SK-N-SH treated with all-trans-retinoic acid at 6 μM for 48 hours (cell line): ENCODE data around the gene TRIM69.
A peak's percentile ranks its signal among the peaks of the same experiment; 100 is the strongest.
"Not testable (repeated sequence)": the region's sequence is repeated elsewhere in the genome, so short reads cannot be mapped to it uniquely, and the experiment has no call there.

Experiments
- ATAC-seq: fragments of 200-7000 bp; cut with Tn5 transposase; 3 replicates; pipeline ENCODE4 v1.9.1; 2020; ENCODE audit warnings: mild to moderate bottlenecking, moderate library complexity
- ARNTL ChIP-seq: fragments of 450-650 bp; formaldehyde crosslinking; IDR thresholded peaks from 2 replicates; pipeline ENCODE4 v1.5.0; 2020; ENCODE audit warnings: low read depth, mild to moderate bottlenecking, moderate library complexity, borderline replicate concordance
- CREB5 ChIP-seq: fragments of 250-450 bp; sonication (Bioruptor Pico); IDR thresholded peaks from 2 replicates; pipeline ENCODE4 v1.5.1; 2020; ENCODE audit warnings: low read depth, mild to moderate bottlenecking, moderate library complexity
- CSDC2 ChIP-seq: fragments of 250-450 bp; sonication (Bioruptor Pico); IDR thresholded peaks from 2 replicates; pipeline ENCODE4 v1.5.0; 2020; ENCODE audit warnings: mild to moderate bottlenecking, moderate library complexity
- CSRNP3 ChIP-seq: fragments of 250-450 bp; sonication (Bioruptor Pico); IDR thresholded peaks from 2 replicates; pipeline ENCODE4 v1.5.1; 2021; ENCODE audit warnings: mild to moderate bottlenecking, moderate library complexity
- ESRRG ChIP-seq: fragments of 250-450 bp; sonication (Bioruptor Pico); IDR thresholded peaks from 2 replicates; pipeline ENCODE4 v1.6.1; 2021; ENCODE audit warnings: mild to moderate bottlenecking
- GLIS3 ChIP-seq: fragments of 250-450 bp; sonication (Bioruptor Pico); IDR thresholded peaks from 2 replicates; pipeline ENCODE4 v1.5.0; 2020; ENCODE audit warnings: mild to moderate bottlenecking, moderate library complexity
- ISL1 ChIP-seq: fragments of 250-450 bp; sonication (Bioruptor Pico); IDR thresholded peaks from 2 replicates; pipeline ENCODE4 v2.1.2; 2022; ENCODE audit warnings: mild to moderate bottlenecking, moderate library complexity
- OSR1 ChIP-seq: fragments of 250-450 bp; sonication (Bioruptor Pico); IDR thresholded peaks from 2 replicates; pipeline ENCODE4 v1.8.0; 2022; ENCODE audit warnings: moderate library complexity, mild to moderate bottlenecking, inconsistent platforms
- PATZ1 ChIP-seq: fragments of 250-450 bp; sonication (Bioruptor Pico); IDR thresholded peaks from 2 replicates; pipeline ENCODE4 v1.8.0; 2020; ENCODE audit warnings: mild to moderate bottlenecking, moderate library complexity, borderline replicate concordance
- POU6F1 ChIP-seq: fragments of 250-450 bp; sonication (Bioruptor Pico); IDR thresholded peaks from 2 replicates; pipeline ENCODE4 v1.8.0; 2021; ENCODE audit warnings: low read depth, mild to moderate bottlenecking, moderate library complexity, borderline replicate concordance
- PPARA ChIP-seq: fragments of 250-450 bp; sonication (Bioruptor Pico); IDR thresholded peaks from 2 replicates; pipeline ENCODE4 v1.5.0; 2020; ENCODE audit warnings: mild to moderate bottlenecking, borderline replicate concordance
- SNAI2 ChIP-seq: fragments of 250-450 bp; sonication (Bioruptor Pico); IDR thresholded peaks from 2 replicates; pipeline ENCODE4 v1.5.0; 2020; ENCODE audit warnings: mild to moderate bottlenecking, moderate library complexity
- TSHZ2 ChIP-seq: fragments of 250-450 bp; sonication (Bioruptor Pico); IDR thresholded peaks from 2 replicates; pipeline ENCODE4 v1.5.0; 2020; ENCODE audit warnings: mild to moderate bottlenecking, moderate library complexity
- ZFP3 ChIP-seq: fragments of 250-450 bp; sonication (Bioruptor Pico); IDR thresholded peaks from 2 replicates; pipeline ENCODE4 v1.5.0; 2020; ENCODE audit warnings: mild to moderate bottlenecking, moderate library complexity
- ZFP30 ChIP-seq: fragments of 450-650 bp; formaldehyde crosslinking; IDR thresholded peaks from 2 replicates; pipeline ENCODE4 v1.5.0; 2022; ENCODE audit warnings: mild to moderate bottlenecking, moderate library complexity
- ZNF565 ChIP-seq: fragments of 450-650 bp; formaldehyde crosslinking; conservative IDR thresholded peaks from 2 replicates; pipeline ENCODE4 v1.5.0; 2020; ENCODE audit warnings: low read depth, mild to moderate bottlenecking, moderate library complexity
- ZNF70 ChIP-seq: fragments of 450-650 bp; formaldehyde crosslinking; IDR thresholded peaks from 2 replicates; pipeline ENCODE4 v1.5.0; 2020; ENCODE audit warnings: mild to moderate bottlenecking, moderate library complexity
- ZNF8 ChIP-seq: fragments of 450-650 bp; formaldehyde crosslinking; IDR thresholded peaks from 2 replicates; pipeline ENCODE4 v1.5.0; 2020; ENCODE audit warnings: mild to moderate bottlenecking, moderate library complexity

The TRIM69 gene

GRCh38 chr15:44727485-44728231 lies 8.7 kb upstream of the TRIM69 start:
- TF ChIP-seq POU6F1 (CRISPR knock-in tag) (no peak), CSRNP3 (CRISPR knock-in tag) (no peak), ZFP30 (no peak), GLIS3 (CRISPR knock-in tag) (no peak), SNAI2 (CRISPR knock-in tag) (no peak), OSR1 (CRISPR knock-in tag) (no peak), CSDC2 (CRISPR knock-in tag) (no peak), ARNTL (CRISPR knock-in tag) (no peak), ZNF8 (CRISPR knock-in tag) (no peak), TSHZ2 (CRISPR knock-in tag) (no peak), PPARA (CRISPR knock-in tag) (no peak), PATZ1 (CRISPR knock-in tag) (no peak)
- no peak for ATAC-seq

GRCh38 chr15:44728232-44728575 lies 8.1 kb upstream of the TRIM69 start:
- not testable (repeated sequence) for ATAC-seq

GRCh38 chr15:44728576-44729407 lies 7.5 kb upstream of the TRIM69 start:
- ATAC-seq, result peak; percentile 95
- TF ChIP-seq ISL1 (CRISPR knock-in tag), result 0 out of 2 replicates have a peak, but pooled peaks have one; percentile 37
- TF ChIP-seq GLIS3 (CRISPR knock-in tag), result no peak

GRCh38 chr15:44729408-44730127 lies 6.8 kb upstream of the TRIM69 start:
- TF ChIP-seq OSR1 (CRISPR knock-in tag), result no peak
- TF ChIP-seq ESRRG (CRISPR knock-in tag), result no peak
- no peak for TF ChIP-seq CSRNP3 (CRISPR knock-in tag)
- TF ChIP-seq ARNTL (CRISPR knock-in tag), result no peak
- no peak for TF ChIP-seq ISL1 (CRISPR knock-in tag)
- no peak for TF ChIP-seq GLIS3 (CRISPR knock-in tag)
- TF ChIP-seq ZNF8 (CRISPR knock-in tag), result no peak
- TF ChIP-seq CSDC2 (CRISPR knock-in tag), result no peak
- no peak for TF ChIP-seq ZFP30
- no peak for TF ChIP-seq PPARA (CRISPR knock-in tag)
- no peak for TF ChIP-seq ZFP3 (CRISPR knock-in tag)
- TF ChIP-seq ZNF70, result no peak
- TF ChIP-seq ZNF565 (CRISPR knock-in tag), result no peak
- no peak for TF ChIP-seq CREB5
- peak; percentile 18 for ATAC-seq
